ENCODE results near the gene LMTK3.

LMTK3 gene

GRCh38 chr19:48496959-48497727, 14.5 kb downstream of the LMTK3 start:
- H3K27me3 ChIP-seq (ENCODE audit: insufficient read depth, insufficient read length): peaks cover 16% of the 10 kb centered on the region
- no peaks in the 10 kb centered on the region for H3K9me3 ChIP-seq (ENCODE audit: insufficient read depth, low read length)
- no peak for DNase-seq (ENCODE audit: low read depth, low spot score)
- no peaks in the 10 kb centered on the region for H3K36me3 ChIP-seq (ENCODE audit: insufficient read depth, insufficient read length, low read length)
- no peak for TF ChIP-seq YY1 (IDR thresholded peaks at IDR 0.05; ENCODE audit: insufficient read depth, insufficient read length)
- TF ChIP-seq SUZ12 (IDR thresholded peaks at IDR 0.05; ENCODE audit: extremely low read depth, insufficient read depth, insufficient read length): no peak
- no peak for TF ChIP-seq ZNF274 (IDR thresholded peaks at IDR 0.05; ENCODE audit: low read depth, low read length)
- no peak overlapping the region for H3K9ac ChIP-seq (ENCODE audit: insufficient read length, low read depth)
- peaks cover 6% of the 10 kb centered on the region for H3K4me1 ChIP-seq (ENCODE audit: insufficient read depth, insufficient read length)
- no peak overlapping the region for H3K4me3 ChIP-seq (ENCODE audit: insufficient read length, low read depth)

GRCh38 chr19:48495396-48495795, 16.2 kb downstream of the LMTK3 start:
- peaks cover 6% of the 10 kb centered on the region for H3K4me1 ChIP-seq (ENCODE audit: insufficient read depth, insufficient read length)
- no peak for TF ChIP-seq YY1 (IDR thresholded peaks at IDR 0.05; ENCODE audit: insufficient read depth, insufficient read length)
- no peak for TF ChIP-seq SUZ12 (IDR thresholded peaks at IDR 0.05; ENCODE audit: extremely low read depth, insufficient read depth, insufficient read length)
- no peak for TF ChIP-seq ZNF274 (IDR thresholded peaks at IDR 0.05; ENCODE audit: low read depth, low read length)
- H3K4me3 ChIP-seq (ENCODE audit: insufficient read length, low read depth): no peak overlapping the region
- DNase-seq (ENCODE audit: low read depth, low spot score): no peak
- H3K9me3 ChIP-seq (ENCODE audit: insufficient read depth, low read length): no peaks in the 10 kb centered on the region
- no peaks in the 10 kb centered on the region for H3K36me3 ChIP-seq (ENCODE audit: insufficient read depth, insufficient read length, low read length)
- peaks cover 16% of the 10 kb centered on the region for H3K27me3 ChIP-seq (ENCODE audit: insufficient read depth, insufficient read length)
- H3K9ac ChIP-seq (ENCODE audit: insufficient read length, low read depth): no peak overlapping the region

- Histone ChIP-seq H3K27me3 (ENCODE audit: insufficient read depth, insufficient read length) (peaks cover 20% of the 10 kb centered on the region), H3K9me3 (ENCODE audit: insufficient read depth, low read length) (no peaks in the 10 kb centered on the region), H3K4me3 (ENCODE audit: insufficient read length, low read depth) (peak overlapping the region; percentile 55), H3K4me1 (ENCODE audit: insufficient read depth, insufficient read length) (peaks cover 6% of the 10 kb centered on the region), H3K9ac (ENCODE audit: insufficient read length, low read depth) (peak overlapping the region; percentile 90), H3K36me3 (ENCODE audit: insufficient read depth, insufficient read length, low read length) (no peaks in the 10 kb centered on the region)
- no peak for TF ChIP-seq YY1 (IDR thresholded peaks at IDR 0.05; ENCODE audit: insufficient read depth, insufficient read length)
- no peak for TF ChIP-seq SUZ12 (IDR thresholded peaks at IDR 0.05; ENCODE audit: extremely low read depth, insufficient read depth, insufficient read length)
- TF ChIP-seq ZNF274 (IDR thresholded peaks at IDR 0.05; ENCODE audit: low read depth, low read length): no peak
- no peak for DNase-seq (ENCODE audit: low read depth, low spot score)
Measured at GRCh38 chr19:48493718-48494401, 17.8 kb downstream of the LMTK3 start.

GRCh38 chr19:48492925-48493717, 18.5 kb downstream of the LMTK3 start:
- Histone ChIP-seq H3K36me3 (ENCODE audit: insufficient read depth, insufficient read length, low read length) (no peaks in the 10 kb centered on the region), H3K27me3 (ENCODE audit: insufficient read depth, insufficient read length) (peaks cover 23% of the 10 kb centered on the region), H3K9me3 (ENCODE audit: insufficient read depth, low read length) (no peaks in the 10 kb centered on the region), H3K4me3 (ENCODE audit: insufficient read length, low read depth) (peak overlapping the region; percentile 55), H3K4me1 (ENCODE audit: insufficient read depth, insufficient read length) (peaks cover 7% of the 10 kb centered on the region), H3K9ac (ENCODE audit: insufficient read length, low read depth) (peak overlapping the region; percentile 90)
- DNase-seq (ENCODE audit: low read depth, low spot score): peak; percentile 90
- TF ChIP-seq SUZ12 (IDR thresholded peaks at IDR 0.05; ENCODE audit: extremely low read depth, insufficient read depth, insufficient read length) (no peak), ZNF274 (IDR thresholded peaks at IDR 0.05; ENCODE audit: low read depth, low read length) (no peak), YY1 (IDR thresholded peaks at IDR 0.05; ENCODE audit: insufficient read depth, insufficient read length) (no peak)

GRCh38 chr19:48491793-48492123, 19.9 kb downstream of the LMTK3 start:
- Histone ChIP-seq H3K4me1 (ENCODE audit: insufficient read depth, insufficient read length) (peaks cover 8% of the 10 kb centered on the region), H3K9me3 (ENCODE audit: insufficient read depth, low read length) (no peaks in the 10 kb centered on the region), H3K27me3 (ENCODE audit: insufficient read depth, insufficient read length) (peaks cover 28% of the 10 kb centered on the region), H3K36me3 (ENCODE audit: insufficient read depth, insufficient read length, low read length) (no peaks in the 10 kb centered on the region), H3K9ac (ENCODE audit: insufficient read length, low read depth) (peak overlapping the region; percentile 76), H3K4me3 (ENCODE audit: insufficient read length, low read depth) (peak overlapping the region; percentile 37)
- DNase-seq (ENCODE audit: low read depth, low spot score): no peak
- no peak for TF ChIP-seq YY1 (IDR thresholded peaks at IDR 0.05; ENCODE audit: insufficient read depth, insufficient read length)
- TF ChIP-seq ZNF274 (IDR thresholded peaks at IDR 0.05; ENCODE audit: low read depth, low read length): no peak
- no peak for TF ChIP-seq SUZ12 (IDR thresholded peaks at IDR 0.05; ENCODE audit: extremely low read depth, insufficient read depth, insufficient read length)

- Histone ChIP-seq H3K36me3 (ENCODE audit: insufficient read depth, insufficient read length, low read length) (no peaks in the 10 kb centered on the region), H3K9ac (ENCODE audit: insufficient read length, low read depth) (peak overlapping the region; percentile 76), H3K27me3 (ENCODE audit: insufficient read depth, insufficient read length) (peaks cover 28% of the 10 kb centered on the region), H3K4me3 (ENCODE audit: insufficient read length, low read depth) (peak overlapping the region; percentile 37), H3K9me3 (ENCODE audit: insufficient read depth, low read length) (no peaks in the 10 kb centered on the region), H3K4me1 (ENCODE audit: insufficient read depth, insufficient read length) (peaks cover 8% of the 10 kb centered on the region)
- TF ChIP-seq YY1 (IDR thresholded peaks at IDR 0.05; ENCODE audit: insufficient read depth, insufficient read length) (no peak), ZNF274 (IDR thresholded peaks at IDR 0.05; ENCODE audit: low read depth, low read length) (no peak), SUZ12 (IDR thresholded peaks at IDR 0.05; ENCODE audit: extremely low read depth, insufficient read depth, insufficient read length) (no peak)
- DNase-seq (ENCODE audit: low read depth, low spot score): no peak
Measured at GRCh38 chr19:48490981-48491792, 20.4 kb downstream of the LMTK3 start.
